ENCODE data around the gene GJC2.
"Not testable (repeated sequence)": the region's sequence is repeated elsewhere in the genome, so short reads cannot be mapped to it uniquely, and the experiment has no call there.

GJC2 gene

GRCh38 chr1:228159008-228159665 is 9.4 kb downstream of the GJC2 start:
- DNase-seq = no peak

- no peak for DNase-seq
Measured at GRCh38 chr1:228160201-228160761, 10.6 kb downstream of the GJC2 start.

GRCh38 chr1:228161362-228161761 is 11.6 kb downstream of the GJC2 start:
- no peak for DNase-seq

GRCh38 chr1:228161866-228162265 is 12.1 kb downstream of the GJC2 start:
- DNase-seq = no peak

- DNase-seq = no peak
Measured at GRCh38 chr1:228162286-228163006, 12.7 kb downstream of the GJC2 start.

- no peak for DNase-seq
Measured at GRCh38 chr1:228163007-228163753, 13.4 kb downstream of the GJC2 start.

GRCh38 chr1:228163776-228164519 is 14.2 kb downstream of the GJC2 start:
- DNase-seq = no peak

- no peak for DNase-seq
Measured at GRCh38 chr1:228164561-228165371, 15.0 kb downstream of the GJC2 start.

GRCh38 chr1:228165372-228166169 is 15.8 kb downstream of the GJC2 start, which contains the start of gene IBA57:
IBA57 (plus strand) TSS chr1:228165804; CDS start chr1:228165817, 13 bp downstream.
- peak; percentile 96 to 100 for DNase-seq

- DNase-seq = peak in 1 of 2 donors; percentile 62
Measured at GRCh38 chr1:228166170-228166936, 16.6 kb downstream of the GJC2 start.

GRCh38 chr1:228168563-228169270 is 19.0 kb downstream of the GJC2 start:
- DNase-seq = no peak

GRCh38 chr1:228169345-228169744 is 19.6 kb downstream of the GJC2 start:
- no peak for DNase-seq

GRCh38 chr1:228170666-228171065 is 20.9 kb downstream of the GJC2 start:
- no peak for DNase-seq

- no peak for DNase-seq
Measured at GRCh38 chr1:228171221-228171891, 21.6 kb downstream of the GJC2 start.

- no peak for DNase-seq
Measured at GRCh38 chr1:228172591-228173527, 23.1 kb downstream of the GJC2 start.

- DNase-seq = not testable (repeated sequence)
Measured at GRCh38 chr1:228173528-228174481, 24.1 kb downstream of the GJC2 start.

Measured in bone marrow (tissue), 2 donors.